Stimulated activated CD4-positive, alpha-beta T cell treated with anti-CD3 and anti-CD28 coated beads, Interleukin-4, amount 100 ng/mL, for 24 hours (primary cell): ENCODE measurements around the gene PITX1.

Experiments used
- DNase-seq: peaks from one replicate; pipeline ENCODE4 v3.0.0-alpha.2; 2020

PITX1 gene

GRCh38 chr5:135040333-135041144, 6.5 kb upstream of the PITX1 start:
- no peak for DNase-seq

- no peak for DNase-seq
Observed at GRCh38 chr5:135040034-135040332, 6.0 kb upstream of the PITX1 start.

DNA sequence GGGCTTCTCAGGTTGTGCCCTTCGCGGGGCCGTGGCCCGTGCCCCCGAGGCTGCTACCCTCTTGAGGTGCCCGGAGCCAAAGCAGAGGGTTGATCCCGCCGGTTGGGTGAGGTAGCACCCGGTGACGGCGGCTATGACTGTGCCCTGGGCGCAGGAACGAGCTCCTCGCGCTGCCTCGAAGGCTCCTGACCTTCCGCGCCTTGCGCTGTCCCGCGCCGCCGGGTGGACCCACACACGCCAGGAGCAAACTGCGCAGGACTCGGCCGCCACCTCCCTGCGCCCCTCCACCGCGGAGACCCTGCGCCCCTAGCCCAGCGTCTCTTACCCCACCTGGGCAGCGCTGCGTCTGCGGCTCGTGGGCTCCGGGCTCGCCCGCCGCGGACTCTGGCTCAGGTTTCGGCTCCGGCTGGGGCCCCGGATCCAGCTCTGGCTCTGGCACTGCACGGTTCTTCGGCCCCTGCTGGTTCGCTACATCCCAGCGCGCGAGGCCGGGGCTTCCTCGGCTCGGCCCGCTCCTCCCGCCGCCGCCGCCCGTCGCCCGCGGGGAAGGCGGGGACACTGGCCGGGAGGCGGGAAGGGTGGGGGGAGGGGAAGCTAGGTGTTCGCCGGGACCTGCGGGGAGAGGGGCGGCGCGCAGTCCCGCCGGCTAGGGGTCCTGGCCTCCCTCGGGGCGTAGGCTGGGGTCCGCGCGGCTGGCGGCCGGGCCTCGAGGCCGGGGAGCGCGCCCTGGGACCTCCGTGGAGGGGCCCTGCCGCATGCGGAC, 5.4 kb upstream of the PITX1 start:
- no peak for DNase-seq

DNA sequence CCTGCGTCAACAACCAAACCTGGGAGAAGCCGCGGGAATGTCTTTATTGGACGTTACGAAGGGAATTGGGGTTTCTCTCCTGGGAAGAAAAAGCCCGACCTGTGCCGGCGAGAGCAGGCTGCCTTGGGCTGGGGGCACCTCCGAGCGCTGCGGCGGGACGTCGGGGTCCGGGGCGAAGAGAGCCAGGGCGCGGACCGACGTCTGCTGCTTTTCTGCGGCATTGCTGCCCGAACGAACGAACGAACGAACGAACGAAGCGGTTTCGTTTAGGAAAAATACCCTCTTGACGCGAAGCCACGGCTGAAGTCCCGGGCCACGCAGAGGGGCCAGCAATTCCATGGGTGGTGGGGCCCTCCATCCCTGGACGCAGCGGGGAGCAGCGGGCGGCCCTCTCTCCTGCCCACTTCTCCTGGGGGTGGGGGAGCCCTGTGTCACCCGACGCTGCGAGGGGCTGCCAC, 4.8 kb upstream of the PITX1 start:
- no peak for DNase-seq

- no peak for DNase-seq
Observed at GRCh38 chr5:135038205-135038812, 4.3 kb upstream of the PITX1 start.

- no peak for DNase-seq
Observed at GRCh38 chr5:135037519-135038204, 3.6 kb upstream of the PITX1 start.

DNA sequence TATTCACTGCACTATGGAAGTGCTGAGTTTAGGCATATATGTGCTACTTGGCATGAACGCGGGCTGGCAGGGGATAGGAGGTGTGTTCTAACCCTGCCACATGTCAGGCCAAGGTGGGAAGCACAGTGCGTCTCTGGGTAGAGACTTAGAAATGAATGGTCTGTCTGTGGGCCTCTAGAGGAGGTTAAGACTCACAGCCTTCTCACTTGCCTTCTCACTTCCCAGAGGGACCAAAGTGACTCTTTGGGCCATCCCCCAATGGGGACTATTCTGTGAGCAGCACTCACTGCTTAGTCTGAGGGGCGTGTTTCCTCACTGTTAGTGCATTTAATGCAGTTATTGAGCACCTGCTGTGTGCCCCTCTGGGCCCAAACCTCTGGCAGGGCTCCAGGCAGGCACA, 2.4 kb upstream of the PITX1 start:
- no peak for DNase-seq

DNA sequence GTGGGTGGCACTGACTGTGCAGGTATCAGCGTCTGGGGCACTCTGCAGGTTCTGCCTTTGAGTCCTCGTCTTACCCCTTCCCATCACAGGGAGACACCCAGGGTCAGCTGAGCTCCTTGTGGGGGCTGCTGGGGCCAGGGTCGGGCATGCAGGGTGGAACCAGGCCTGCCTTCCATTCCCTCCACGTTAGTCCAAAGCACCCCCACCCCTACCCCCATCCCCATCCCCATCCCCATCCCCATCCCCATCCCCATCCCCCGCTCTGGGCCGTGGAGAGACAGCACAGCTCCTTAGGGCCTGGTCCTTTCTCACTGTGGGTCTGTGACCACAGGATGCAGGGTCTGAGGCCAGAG, 1.6 kb upstream of the PITX1 start:
- DNase-seq, result no peak

- DNase-seq, result no peak
Observed at GRCh38 chr5:135034963-135035677, 1.1 kb upstream of the PITX1 start.

GRCh38 chr5:135034236-135034962, 371 bp upstream of the PITX1 start:
- peak; percentile 17 for DNase-seq

DNA sequence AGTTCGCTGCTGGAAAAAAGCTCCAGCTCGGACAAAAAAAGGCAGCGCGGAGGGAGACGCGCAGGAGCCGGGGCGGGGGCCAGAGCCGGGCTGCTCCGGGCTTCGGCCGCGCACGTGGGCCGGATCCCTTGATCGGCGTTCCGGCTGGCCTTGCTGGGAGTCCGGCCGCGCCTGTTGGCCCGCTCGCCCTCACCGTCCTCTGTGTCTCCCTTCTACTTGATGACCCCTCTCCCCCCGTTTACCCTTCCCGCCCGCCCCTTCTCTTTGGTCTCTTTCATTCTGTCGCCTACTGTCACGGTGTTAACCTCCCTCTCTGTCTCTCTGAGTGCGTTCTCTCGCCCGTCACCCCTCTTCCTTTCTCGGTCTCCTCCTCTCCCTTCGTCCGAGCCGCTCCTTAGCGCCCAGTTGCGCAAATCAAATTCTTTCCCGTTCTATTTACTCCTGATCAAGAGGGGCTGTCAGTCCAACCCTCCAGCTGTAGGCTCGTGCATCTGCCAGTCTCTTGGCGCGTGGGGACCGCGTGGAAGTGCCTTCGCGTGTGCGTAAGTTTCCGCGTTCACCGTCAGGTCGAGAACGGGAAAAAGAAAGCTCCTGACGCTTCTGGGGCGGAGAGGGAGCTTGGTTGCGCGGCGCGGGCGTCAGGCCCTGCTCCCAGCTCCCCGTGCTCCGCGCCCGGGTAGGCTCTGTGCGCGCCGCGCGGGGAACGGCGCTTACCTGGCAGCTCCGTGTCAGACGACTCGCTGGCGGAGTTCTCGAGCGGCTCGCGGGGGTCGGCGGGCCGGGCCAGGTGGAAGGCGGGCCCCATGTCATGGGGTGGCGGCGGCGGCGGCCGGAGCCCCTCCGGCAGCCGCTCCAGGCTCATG, 798 bp downstream of the PITX1 start:
- DNase-seq, result no peak

DNA sequence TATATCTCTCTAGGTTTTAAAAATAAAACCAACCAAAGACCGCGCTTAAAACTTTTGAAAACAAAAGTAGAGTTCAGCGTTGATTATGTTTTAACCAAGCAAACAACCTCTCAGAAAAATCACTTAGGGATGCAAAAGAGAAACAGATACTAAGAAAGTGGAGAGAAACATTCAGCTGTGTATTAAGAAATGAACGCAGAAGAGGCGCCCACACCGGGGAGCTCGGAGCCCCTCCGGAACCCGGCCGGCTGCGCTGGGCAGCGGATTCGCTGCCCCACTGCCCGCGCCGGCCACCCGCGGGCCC, 1.4 kb downstream of the PITX1 start:
- DNase-seq, result no peak

DNA sequence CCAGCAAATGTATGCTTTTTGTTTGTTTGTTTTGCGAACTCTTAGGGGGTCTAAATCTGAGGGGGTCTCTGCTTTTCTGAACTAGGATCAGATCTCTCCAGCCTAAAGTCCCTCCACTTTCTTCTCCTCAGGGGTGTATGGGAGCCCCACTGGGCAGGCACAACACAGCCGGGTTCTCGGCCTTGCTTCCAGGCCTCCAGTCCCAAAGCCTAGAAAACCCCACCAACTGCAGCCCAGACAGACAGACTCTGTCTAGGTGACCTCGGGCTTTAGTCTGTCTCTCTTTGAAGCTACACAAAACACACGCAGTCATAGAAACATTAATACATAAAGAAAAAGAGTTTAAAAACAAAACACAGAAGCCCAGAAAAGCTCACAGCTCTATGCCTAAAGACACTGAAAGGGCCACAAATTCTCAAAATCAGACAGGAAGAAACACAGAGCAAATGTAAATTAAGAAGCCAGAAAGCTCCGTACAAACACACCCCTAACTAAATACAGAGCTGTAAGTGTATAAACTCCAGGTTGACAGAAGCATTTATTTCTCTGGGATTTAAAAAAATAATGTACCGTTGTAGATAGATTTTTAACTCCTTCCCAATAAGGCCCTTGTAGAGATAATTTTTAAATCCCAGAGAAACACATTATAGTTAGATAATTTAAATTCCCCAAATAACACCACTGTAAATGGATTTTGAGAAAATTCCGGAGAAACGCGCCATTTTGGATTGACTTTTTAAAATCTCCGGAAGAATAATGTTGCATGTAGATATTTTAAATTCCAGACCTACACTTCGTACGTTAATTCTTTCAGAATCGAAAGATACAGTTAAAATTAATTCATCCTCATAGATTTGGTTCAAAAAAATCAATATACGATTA, 2.0 kb downstream of the PITX1 start:
- no peak for DNase-seq

GRCh38 chr5:135030956-135031812, 2.8 kb downstream of the PITX1 start:
- no peak for DNase-seq

- no peak for DNase-seq
Observed at GRCh38 chr5:135030123-135030955, 3.7 kb downstream of the PITX1 start.

DNA sequence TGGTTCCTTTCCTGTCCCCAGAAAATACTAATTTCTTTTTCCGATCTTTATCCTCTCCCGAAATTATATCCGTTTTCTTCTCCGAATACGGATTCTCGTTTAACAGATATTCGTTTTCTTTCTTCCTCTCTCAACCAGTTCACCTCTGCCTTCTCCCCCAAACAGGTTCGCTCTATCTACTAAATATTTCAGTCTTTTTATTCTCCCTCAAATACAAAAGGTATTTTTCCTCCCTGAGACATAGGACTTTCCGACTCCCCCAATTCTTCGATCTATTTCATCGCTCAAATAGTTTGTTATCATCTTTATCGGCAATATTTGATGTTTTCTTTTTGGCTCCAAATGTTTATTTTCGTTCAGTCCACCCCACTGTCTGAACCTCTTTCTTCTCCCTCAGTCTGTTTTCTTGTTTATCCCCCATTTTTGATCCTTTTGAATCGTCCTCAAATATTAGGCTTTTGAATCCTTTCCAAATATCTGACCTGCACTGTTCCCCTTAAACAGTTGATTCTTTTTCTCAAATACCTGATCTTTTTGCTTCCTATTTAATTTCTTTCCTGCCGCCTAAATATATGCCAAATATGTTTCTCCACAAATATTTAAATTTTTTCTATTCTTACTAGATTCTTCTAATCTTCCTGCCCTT, 4.4 kb downstream of the PITX1 start:
- DNase-seq, result no peak

GRCh38 chr5:135028791-135029476, 5.1 kb downstream of the PITX1 start:
- DNase-seq, result no peak
